Measurements from ENCODE around the gene ME2.

DNA sequence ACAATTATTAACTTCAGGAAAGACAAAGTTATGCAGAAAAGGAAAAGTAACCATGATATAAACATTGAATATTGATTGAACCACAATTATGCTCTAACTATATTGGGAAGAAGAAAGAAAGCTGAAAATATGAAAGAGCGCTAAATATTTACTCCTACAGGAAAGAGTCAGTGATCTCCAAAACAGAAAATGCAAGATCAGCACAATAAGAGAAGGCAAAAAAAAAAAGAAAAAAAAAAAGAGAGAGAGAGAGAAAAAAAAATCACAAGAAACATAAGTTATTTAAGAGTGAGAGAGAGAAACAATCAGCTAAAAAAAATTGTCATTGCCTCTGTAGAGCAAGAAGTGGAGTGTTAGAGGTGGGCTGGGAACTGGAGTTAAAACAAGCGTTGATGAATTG lies 60.0 kb downstream of the ME2 start:
- TF ChIP-seq POLR2AphosphoS5 (IDR thresholded peaks at IDR 0.05; ENCODE audit: low read depth, low read length) (no peak), POLR2A (IDR thresholded peaks at IDR 0.05; ENCODE audit: low read depth, low read length) (no peak), TAF1 (IDR thresholded peaks at IDR 0.05; ENCODE audit: low read depth, low read length) (no peak), SPI1 (IDR thresholded peaks at IDR 0.05; ENCODE audit: low read depth, low read length) (no peak), PAX5 (IDR thresholded peaks at IDR 0.05; ENCODE audit: insufficient read depth, low read length, severe bottlenecking) (no peak), POU2F2 (IDR thresholded peaks at IDR 0.05; ENCODE audit: low read depth, low read length) (no peak)

Data from GM12891 (cell line).